HG03342 (cell line): ENCODE data around the gene LRRC18.

Experiments used
- ATAC-seq: cut with Tn5 transposase; IDR thresholded peaks from one replicate; pipeline ENCODE4 v1.9.1; 2021; ENCODE audit warnings: mild to moderate bottlenecking, moderate library complexity; ENCODE audit not compliant: unreplicated experiment

LRRC18 gene

GRCh38 chr10:48923748-48924147 is 15.9 kb downstream of the LRRC18 start:
- no peak for ATAC-seq

DNA sequence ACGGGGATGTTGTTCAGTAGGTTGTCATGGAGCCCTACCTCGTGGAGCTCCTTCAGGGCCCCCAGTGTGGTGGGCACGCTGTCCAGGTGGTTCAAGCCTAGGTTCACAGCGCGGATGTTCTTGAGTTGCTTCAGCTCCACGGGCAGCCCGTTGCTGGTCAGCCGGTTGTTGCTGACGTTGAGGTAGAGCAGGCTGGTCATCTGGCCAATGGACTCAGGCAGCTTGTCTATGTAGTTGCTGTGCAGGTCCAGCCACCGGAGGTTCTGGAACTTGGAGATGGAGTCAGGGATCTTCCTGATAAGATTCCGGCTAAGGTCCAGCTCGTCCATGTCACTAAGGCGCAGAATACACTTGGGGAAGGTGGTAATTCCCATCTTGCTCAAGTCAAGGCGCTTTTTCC is 26.0 kb downstream of the LRRC18 start:
- ATAC-seq: no peak

GRCh38 chr10:48910548-48910947 is 29.1 kb downstream of the LRRC18 start:
- no peak for ATAC-seq

GRCh38 chr10:48907730-48908129 is 31.9 kb downstream of the LRRC18 start:
- no peak for ATAC-seq

DNA sequence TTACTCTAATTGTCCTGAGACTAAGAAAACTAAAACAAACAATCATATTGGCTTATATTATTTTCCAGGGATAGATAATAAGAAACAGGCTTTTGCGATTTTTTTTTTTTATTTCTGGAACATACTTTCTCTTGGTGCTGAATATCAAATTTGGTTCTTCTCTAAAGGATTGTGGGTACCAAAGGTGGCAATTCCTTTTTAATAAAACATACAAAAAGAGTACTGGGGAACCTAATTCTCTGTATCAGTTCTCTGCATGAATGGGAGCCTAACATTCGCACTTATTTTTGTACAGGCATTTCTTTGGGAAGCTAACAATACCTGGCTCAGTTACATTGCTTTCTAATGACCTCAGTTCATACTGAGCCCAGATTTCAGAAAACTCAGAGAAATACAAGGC is 32.8 kb downstream of the LRRC18 start:
- ATAC-seq: no peak

- no peak for ATAC-seq
Measured at GRCh38 chr10:48905311-48905710, 34.3 kb downstream of the LRRC18 start.

- ATAC-seq: no peak
Measured at GRCh38 chr10:48904861-48905260, 34.8 kb downstream of the LRRC18 start.

- ATAC-seq: no peak
Measured at GRCh38 chr10:48903151-48903550, 36.5 kb downstream of the LRRC18 start.

GRCh38 chr10:48902096-48902495 is 37.5 kb downstream of the LRRC18 start:
- no peak for ATAC-seq

DNA sequence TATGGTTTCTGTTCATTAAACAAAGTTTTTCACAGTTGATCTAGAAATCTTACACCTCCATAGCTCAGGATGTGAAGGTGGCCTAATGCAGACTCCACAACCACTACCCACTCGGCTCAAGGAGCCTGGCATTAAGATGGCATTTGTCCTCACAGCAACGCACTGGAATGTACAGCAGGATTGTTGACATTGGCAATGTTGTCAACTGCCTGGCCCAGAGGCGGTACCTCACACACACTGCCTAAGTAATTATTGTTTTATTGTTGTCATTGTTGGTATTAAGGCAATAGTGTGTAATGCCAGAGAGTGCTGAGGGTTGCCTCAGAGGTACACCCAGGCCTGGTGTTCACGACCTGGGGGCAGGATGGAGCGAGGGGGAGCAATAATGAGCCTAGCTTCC is 38.3 kb downstream of the LRRC18 start:
- ATAC-seq: no peak

DNA sequence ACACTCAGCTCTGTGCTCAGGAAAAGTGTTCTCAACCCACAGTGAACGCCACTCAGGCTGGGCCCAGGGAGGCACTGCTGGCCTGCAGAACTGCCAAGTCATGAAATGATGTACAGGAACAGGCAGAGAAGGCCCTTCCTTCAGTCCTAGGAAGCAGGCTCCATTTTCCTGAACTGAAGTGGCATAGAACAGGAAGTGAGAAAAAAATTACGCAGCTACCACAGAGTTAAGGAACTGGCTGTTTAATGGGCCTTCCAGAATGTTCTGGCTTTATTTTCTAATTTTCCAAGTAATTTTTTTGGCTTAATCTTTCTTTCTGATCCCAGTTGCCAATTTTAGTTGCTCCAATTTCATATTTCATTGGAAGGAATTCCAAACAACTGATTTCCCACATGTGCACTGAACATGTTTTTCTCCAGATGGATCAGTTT is 39.3 kb downstream of the LRRC18 start:
- ATAC-seq: no peak

DNA sequence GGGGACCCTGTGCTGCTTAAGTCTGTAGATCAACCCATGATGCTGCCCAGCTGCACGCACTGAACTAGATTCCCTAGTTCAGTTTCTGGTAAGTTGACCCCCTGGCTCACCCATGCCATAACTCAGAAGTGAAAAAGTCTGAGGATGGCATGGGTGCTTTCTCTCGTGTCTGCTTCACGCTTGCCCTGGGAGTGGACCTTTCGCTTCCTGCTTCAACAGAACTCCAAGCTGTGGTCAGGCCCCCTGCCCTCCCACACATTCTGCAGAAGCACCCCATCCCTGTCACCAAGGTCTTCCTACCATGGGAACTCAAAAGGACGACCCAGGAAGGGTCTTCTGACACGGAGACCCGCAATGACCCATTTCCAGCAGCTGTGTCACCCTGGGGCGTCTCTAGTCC is 39.9 kb downstream of the LRRC18 start:
- ATAC-seq: no peak

GRCh38 chr10:48898426-48898825 is 41.2 kb downstream of the LRRC18 start:
- ATAC-seq: no peak

DNA sequence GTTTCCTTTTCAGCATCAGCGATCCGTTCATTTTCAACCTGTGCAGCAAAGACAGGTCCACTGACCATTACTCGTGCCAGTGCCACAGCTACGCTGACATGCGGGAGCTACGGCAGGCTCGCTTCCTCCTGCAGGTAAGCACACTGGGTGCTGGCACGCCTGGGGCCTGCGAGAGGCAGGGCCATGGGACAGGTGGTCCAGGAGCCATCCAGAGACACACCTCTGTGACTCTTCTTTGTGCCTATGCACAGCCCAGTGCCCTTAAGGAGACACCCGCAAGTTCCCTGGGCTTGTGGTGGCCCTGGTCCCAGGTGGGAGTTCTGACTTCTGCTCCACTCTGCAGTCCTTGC is 42.2 kb downstream of the LRRC18 start:
- ATAC-seq: no peak

DNA sequence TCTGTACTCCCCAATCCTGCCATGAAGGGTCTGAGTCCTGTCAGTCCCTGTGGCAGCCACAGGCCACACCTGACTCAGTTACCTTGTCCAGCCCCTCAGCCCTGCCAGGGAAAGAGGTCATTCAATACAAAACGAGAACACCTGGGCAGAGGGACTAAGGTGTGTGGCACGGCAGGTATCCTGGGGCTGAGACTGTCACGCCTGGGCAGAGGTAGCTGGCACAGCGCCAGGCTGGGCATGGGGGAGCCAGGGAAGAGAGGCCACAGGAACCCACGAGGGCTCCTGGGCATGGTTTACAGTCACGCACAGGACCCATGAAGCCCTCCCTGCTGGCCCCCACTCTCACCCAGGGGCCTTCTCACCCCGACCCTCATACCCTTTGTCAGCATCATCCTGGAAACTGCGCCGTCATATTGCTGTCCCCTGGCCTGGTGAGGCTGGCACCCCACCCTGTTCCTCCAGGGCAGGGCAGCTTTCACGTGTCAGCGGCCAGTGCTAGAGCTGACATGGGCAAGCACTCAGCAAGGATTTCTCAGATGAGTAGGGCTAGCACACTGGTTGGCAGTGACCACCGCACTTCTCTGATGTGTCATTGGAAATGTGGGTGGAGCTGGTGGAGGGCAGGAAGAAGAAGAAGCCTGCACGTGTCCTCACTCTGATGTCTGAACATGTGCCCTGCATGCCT is 42.7 kb downstream of the LRRC18 start:
- ATAC-seq: no peak

DNA sequence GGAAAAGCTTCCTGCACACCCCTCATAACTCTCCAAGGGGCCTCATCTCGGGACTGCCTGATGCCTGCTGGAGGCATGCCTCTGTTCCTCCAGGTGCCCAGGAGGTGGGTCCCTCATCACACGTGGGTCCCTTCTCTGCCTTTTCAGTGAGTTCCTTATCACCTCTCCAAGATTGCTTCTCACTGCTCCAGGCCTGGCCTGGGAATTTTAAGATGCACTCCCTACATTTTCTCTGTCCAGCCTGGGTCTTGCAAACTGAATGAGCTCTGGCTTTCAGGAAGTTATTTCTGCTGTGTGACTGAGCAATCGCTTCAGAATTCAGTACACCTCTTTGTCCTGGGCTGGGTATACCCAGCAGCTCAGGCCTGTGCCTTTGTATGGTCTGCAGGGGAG is 43.8 kb downstream of the LRRC18 start:
- no peak for ATAC-seq

GRCh38 chr10:48894911-48895802 is 44.5 kb downstream of the LRRC18 start:
- no peak for ATAC-seq

GRCh38 chr10:48890888-48891850 is 48.5 kb downstream of the LRRC18 start:
- no peak for ATAC-seq

DNA sequence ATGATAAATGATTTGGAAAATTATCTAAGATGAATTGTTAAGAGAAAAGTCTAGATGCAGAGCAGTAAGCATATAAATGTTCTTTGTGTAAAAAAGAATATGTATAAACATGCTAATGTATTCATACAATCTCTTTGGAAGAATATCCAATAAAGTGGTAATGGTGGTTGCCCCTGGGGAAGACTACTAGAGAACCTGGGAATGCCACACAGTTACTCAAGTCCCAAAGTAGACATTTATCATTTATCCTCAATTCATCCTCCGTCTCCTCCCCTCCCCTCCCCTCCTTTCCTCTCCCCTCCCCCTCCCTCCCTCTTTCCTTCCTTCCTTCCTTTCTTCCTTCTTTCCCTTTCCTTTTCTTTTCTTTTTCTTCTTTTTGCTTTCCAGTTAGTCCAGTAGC is 51.7 kb downstream of the LRRC18 start:
- no peak for ATAC-seq

- no peak for ATAC-seq
Measured at GRCh38 chr10:48885376-48885775, 54.3 kb downstream of the LRRC18 start.
